Sigmoid colon (tissue), 4 donors: ENCODE results near the gene TOGARAM2.

Experiments used
- CTCF ChIP-seq, 4 experiments: fragments of 450-650 bp in 3 of 4; fragments of 200-600 bp in 1 of 4; IDR thresholded peaks; one replicate each; pipeline ENCODE4 v1.5.1; 2016 to 2019; ENCODE audit warnings: antibody characterized with exemption in 4 of 4, mild to moderate bottlenecking in 3 of 4, moderate library complexity in 2 of 4
- POLR2A ChIP-seq, 2 donors: fragments of 450-650 bp; IDR thresholded peaks; one replicate each; pipeline ENCODE4 v1.6.1; 2016; ENCODE audit warnings: antibody characterized with exemption in 2 of 2, mild to moderate bottlenecking in 2 of 2, moderate library complexity in 2 of 2
- POLR2AphosphoS5 ChIP-seq, 4 donors: sonication (generic); formaldehyde crosslinking; IDR thresholded peaks; one replicate each; pipeline ENCODE4 v1.6.1; 2017; ENCODE audit warnings: antibody characterized with exemption in 4 of 4

GRCh38 chr2:29011418-29012060, 30.4 kb downstream of the TOGARAM2 start:
- TF ChIP-seq CTCF (IDR thresholded peaks at IDR 0.05), result no peak
- TF ChIP-seq POLR2AphosphoS5 (IDR thresholded peaks at IDR 0.05), result no peak
- TF ChIP-seq POLR2A (IDR thresholded peaks at IDR 0.05), result no peak
